Epidermal melanocyte (primary cell): Measurements from ENCODE around the gene S1PR2.

Source experiments
- DNase-seq: peaks from one replicate; pipeline ENCODE4 v3.0.0; 2011; ENCODE audit warnings: low spot score; ENCODE audit not compliant: insufficient read length

The S1PR2 gene, protein sequence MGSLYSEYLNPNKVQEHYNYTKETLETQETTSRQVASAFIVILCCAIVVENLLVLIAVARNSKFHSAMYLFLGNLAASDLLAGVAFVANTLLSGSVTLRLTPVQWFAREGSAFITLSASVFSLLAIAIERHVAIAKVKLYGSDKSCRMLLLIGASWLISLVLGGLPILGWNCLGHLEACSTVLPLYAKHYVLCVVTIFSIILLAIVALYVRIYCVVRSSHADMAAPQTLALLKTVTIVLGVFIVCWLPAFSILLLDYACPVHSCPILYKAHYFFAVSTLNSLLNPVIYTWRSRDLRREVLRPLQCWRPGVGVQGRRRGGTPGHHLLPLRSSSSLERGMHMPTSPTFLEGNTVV

DNA sequence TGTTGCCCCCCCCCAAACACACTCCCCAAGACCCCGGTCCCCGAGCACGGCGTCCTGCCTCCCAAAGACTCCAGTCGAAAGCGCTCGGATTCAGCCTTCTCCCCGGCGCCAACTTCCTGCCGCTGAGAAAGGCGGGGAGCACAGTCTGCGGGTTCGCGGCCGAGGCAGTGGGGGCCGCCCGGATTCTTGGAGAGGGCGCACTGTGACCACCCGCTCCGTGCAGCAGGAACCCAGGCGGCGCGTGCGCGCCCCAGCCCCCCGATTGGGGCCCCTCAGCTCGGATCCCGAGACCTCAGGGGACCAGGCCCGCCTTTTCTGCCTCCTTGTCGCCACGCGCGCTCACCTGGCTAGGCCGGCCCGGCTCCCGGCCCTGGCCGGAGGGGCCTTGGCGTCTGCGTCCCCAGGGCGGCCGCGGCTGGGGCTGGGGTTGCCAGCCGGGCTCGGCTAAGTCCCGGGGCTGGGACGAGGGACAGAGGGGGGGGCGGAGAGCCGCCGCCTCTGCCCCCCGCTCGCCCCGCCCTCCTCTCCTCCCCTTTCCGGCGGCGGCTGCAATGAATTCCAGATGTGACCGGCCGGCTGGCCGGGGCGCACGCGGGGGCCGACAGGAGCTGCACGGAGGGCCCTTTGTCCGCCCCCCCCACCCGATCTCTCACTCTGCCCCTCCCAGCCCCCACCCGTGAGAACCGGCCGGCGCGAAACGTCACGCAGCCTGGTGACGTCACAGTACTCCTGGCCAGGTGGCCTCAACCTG, at the start of gene S1PR2:
S1PR2 (minus strand) TSS at position 471 of the 751 bp plus-strand sequence. CDS start 6,426 bp downstream, outside the sequence.
- peak; percentile 83 for DNase-seq

DNA sequence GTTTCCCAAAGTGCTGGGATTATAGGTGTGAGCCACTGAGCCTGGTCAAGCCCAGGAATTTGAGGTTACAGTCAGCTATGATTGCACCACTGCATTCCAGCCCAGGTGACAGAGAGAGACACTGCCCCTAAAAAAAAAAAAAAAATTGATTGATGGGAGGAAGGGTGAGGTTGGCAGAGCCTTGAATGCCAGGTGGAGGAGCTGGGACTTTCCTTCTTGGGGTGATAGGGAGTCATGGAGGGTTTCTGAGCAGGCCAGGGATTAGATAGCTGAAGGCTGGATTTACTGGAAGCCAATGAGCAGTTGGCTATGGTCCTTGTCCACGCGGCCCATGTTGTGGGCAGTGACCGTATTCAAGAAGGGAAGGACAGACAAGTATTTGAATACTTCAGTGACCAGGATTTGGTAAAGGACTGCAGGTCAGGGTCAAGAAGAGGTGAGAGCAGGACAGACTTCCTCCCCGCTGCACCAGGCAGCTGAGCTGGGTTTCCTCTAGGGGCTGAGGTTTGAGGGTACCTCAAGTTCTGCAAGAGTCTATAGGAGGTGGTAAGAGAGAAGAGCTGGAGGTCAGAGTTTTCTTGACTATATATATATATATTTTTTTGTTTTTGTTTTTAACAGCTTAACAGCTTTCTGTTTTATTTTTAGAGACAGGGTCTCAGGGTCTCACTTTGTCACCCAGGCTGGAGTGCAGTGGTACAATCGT, 48.8 kb upstream of the S1PR2 start:
- DNase-seq, result no peak

DNA sequence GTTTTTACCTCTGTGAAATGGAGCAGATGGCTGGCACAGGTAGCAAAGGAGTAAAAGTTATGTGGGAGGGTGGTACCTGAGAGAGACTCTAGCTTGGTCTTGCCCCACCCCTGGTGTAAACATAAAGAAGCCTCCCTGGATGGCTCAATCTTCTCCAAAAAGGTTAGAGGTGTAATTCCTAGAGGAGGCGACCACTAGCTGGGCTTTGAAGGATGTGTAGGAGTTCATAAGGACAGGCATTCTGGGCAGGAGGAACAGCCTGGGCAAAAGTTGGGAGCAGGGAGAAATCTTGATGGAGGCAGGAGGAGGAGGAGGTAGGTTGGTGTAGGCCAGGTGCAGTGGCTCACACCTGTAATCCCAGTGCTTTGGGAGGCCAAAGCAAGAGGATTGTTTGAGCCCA, 47.8 kb upstream of the S1PR2 start:
- DNase-seq, result no peak

DNA sequence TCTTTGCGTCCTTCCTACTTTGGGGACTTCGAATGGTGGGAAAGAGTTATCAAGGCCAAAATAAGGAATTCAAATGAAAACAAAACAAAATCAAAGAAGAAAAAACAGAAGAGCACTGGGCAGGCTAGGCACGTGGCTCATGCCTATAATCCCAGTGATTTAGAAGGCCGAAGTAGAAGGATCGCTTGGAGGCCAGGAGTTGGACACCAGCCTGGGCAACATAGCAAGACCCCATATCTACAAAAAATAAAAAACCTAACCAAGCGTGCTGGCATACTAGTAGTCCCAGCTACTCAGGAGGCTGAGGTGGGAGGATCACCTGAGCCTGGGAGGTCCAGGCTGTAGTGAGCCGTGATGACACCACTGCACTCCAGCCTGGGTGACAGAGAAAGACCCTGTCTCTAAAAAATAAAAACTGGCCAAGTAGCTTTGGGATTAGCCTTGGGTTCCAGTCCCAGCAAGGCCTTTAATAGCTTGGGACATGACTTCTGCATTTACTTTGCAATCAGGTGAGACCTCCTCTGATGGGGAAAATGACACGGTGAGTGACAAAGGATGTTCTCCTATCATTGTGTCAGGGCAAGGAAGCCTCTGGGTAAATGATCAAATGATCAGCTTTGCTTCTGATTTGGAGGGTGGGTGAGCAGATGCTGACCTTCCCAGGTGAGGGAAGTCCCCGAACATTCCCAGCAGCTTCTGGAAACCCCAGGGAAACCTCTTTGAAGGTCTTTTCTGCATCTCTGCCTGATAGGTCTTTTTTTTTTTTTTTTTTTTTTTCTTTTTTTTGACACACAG, 46.9 kb upstream of the S1PR2 start:
- no peak for DNase-seq

DNA sequence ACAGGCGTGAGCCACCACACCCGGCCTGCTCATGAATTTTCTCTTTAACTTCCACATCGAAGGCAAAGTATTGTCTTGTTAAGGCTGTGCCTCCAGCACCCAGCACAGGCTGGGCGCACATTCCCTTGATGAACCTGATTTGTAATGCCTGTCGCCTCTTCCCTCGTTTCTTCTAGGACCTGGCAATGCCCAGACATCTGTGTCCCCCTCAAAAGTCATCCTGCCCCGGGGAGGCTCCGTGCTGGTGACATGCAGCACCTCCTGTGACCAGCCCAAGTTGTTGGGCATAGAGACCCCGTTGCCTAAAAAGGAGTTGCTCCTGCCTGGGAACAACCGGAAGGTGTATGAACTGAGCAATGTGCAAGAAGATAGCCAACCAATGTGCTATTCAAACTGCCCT, 43.5 kb upstream of the S1PR2 start:
- no peak for DNase-seq

GRCh38 chr19:10271543-10272086, 40.5 kb upstream of the S1PR2 start:
- DNase-seq, result no peak

DNA sequence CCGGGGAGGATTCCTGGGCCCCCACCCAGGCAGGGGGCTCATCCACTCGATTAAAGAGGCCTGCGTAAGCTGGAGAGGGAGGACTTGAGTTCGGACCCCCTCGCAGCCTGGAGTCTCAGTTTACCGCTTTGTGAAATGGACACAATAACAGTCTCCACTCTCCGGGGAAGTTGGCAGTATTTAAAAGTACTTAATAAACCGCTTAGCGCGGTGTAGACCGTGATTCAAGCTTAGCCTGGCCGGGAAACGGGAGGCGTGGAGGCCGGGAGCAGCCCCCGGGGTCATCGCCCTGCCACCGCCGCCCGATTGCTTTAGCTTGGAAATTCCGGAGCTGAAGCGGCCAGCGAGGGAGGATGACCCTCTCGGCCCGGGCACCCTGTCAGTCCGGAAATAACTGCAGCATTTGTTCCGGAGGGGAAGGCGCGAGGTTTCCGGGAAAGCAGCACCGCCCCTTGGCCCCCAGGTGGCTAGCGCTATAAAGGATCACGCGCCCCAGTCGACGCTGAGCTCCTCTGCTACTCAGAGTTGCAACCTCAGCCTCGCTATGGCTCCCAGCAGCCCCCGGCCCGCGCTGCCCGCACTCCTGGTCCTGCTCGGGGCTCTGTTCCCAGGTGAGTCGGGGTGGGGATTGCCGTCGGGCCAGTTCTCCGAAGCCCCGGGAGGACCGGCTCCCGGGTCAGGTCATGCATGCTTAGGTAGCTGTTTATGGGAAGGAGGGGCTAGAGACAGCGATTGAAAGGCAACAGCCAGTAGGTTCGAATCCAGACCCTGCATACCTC, 39.7 kb upstream of the S1PR2 start, which contains the start of gene ICAM1:
ICAM1 (plus strand) TSS at position 505 of the 779 bp plus-strand sequence; CDS start at position 545, 40 bp downstream.
- DNase-seq, result no peak

DNA sequence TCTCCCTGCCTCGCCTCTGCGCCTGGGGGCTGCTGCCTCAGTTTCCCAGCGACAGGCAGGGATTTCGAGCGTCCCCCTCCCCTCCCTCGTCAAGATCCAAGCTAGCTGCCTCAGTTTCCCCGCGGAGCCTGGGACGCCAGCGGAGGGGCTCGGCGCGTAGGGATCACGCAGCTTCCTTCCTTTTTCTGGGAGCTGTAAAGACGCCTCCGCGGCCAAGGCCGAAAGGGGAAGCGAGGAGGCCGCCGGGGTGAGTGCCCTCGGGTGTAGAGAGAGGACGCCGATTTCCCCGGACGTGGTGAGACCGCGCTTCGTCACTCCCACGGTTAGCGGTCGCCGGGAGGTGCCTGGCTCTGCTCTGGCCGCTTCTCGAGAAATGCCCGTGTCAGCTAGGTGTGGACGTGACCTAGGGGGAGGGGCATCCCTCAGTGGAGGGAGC, 39.1 kb upstream of the S1PR2 start:
- no peak for DNase-seq

- peak; percentile 59 for DNase-seq
Observed at GRCh38 chr19:10269333-10270179, 38.4 kb upstream of the S1PR2 start.

DNA sequence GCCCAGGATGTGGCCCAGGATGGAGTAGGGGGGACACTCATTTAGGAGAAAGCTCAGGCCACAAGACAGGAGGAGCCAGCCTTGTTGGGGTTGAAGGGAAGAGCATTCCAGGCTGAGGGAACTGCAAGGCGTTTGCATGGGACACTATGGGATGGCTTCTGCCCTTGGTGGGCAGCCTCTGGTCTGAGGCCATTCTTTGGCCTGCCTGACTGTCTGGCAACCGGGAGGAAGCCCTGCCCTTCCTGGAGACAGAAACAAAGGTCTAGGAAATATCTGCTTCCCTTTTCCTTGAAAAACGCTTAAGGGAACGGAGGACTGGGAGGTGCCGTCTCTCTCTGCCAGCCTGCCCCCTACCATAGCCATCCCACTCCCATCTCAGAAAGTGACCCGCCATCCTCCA, 36.9 kb upstream of the S1PR2 start:
- no peak for DNase-seq

DNA sequence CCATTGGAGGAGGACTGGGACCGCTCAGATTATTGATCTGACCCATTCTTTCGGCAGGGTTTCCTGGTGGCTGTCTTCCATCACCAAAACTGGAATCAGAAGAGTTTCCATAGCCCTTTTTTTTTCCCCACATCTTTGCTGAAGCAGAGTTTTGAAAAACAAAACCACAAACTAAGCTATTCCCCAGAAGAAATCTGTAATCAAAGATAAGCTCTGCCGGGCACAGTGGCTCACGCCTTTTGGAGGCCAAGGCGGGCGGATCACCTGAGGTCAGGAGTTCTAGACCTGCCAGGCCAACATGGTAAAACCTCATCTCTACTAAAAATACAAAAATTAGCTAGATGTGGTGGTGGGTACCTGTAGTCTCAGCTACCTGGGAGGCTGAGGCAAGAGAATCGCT, 35.6 kb upstream of the S1PR2 start:
- no peak for DNase-seq

- DNase-seq, result no peak
Observed at GRCh38 chr19:10262771-10263170, 31.6 kb upstream of the S1PR2 start.

DNA sequence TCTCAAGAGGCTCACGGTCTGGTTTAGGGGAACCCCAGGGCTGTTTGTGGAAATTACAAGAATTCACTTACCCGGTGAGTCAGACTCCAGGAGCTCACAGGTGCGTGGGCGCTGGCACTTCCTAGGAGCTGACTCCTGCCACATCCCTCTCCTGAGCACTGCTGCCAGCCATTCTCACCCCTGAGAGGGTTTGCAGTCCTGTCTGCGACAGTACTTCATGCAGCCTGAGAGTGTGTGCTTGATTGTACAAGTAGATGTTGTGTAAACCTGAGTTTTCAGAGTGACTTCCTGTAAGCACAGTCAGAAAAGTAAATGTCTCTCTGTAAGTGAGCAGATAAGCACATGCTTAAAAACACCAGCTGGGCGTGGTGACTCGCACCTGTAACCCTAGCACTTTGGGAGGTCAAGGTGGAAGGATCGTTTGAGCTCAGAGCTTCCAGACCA, 29.0 kb upstream of the S1PR2 start:
- no peak for DNase-seq

DNA sequence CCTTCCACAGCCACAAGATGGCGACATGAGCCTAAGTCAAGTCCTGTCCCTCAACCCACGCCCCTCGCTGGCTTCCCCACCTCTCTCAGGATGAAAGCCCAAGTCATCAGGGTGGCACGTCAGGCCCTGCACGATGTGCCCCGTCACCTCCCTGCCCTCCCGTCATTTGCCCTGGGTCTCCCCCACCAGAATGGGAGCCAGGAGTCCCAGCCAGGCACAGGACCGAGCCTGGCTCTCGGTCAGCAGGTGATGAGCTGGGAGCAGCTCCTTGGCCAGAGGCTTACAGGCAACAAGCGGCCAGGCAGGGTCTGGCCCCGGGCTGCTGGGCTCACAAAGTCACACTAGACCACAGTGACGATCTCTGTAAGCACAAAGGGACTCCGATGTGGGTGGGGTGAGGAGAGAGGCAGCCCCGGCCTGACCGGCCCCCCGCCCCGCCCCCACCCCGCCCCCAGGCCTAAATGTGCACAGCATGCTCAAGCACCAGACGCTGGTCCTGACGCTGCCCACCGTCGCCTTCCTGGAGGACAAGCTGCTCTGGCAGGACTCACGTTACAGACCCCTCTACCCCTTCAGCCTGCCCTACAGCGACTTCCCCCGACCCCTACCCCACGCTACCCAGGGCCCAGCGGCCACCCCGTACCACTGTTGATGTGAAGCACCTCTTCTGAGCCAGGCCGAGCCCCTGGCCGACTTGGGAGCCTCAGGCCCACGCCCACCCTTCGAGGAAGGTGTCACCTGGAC, 28.2 kb upstream of the S1PR2 start:
- no peak for DNase-seq

DNA sequence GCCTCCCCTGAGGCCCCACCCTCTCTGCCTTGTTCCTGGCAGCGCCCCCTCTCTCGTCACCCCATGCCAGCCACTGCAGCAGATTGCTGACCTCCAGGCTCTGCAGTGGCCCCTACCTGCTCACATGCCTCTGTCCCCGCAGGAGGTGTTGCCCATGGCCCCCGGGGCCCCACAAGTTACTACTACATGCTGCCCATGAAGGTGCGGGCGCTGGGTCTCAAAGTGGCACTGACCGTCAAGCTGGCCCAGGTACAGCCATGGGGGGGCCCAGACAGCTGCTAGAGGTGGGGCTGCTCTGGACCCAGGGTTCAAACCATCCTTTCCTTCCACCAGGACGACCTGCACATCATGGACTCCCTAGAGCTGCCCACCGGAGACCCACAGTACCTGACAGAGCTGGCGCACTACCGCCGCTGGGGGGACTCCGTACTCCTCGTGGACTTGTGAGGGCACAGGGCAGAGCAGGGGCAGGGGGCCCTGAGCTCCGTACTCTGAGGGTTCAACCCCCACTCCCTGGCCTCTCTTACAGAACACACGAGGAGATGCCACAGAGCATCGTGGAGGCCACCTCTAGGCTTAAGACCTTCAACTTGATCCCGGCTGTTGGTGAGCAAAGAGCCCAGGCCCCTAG, 27.1 kb upstream of the S1PR2 start:
- no peak for DNase-seq

DNA sequence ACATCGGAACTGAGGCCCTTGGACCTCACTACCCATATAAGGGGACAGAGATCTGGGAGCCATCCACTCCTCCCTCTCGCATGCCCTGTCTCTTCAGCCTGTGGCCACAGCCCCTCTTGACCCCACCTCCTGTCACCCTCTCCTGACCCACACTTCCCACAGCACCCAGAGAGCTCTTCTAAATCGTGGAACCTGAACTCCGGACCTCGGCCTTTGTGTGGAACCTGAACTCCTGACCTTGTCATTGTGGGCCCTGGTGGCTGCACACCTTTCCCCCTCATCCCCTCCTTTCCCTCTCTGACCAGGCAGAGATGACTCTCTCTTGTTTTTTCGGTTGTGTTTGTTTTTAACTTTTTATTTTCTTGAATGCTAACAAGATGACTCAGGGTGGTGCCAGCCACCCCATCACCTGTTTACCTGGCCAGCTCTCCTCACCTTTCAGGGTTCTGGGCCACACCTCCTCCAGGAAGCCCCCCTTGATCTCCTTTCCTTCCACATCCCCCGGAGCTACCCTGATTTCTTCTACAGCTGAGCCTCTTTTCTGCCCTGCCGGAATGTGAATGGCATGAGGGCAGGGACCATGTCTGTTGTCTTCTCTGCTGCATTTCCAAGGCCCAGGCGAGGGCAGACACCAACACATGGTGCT, 26.0 kb upstream of the S1PR2 start:
- no peak for DNase-seq

- no peak for DNase-seq
Observed at GRCh38 chr19:10256551-10256950, 25.4 kb upstream of the S1PR2 start.
